SU-DHL-6 (cell line): ENCODE measurements around the gene FOS.

Experiments used
- H2AFZ ChIP-seq: fragments of 200-600 bp; sonication (generic); 2 replicates; pipeline ENCODE4 v1.6.1; 2014; ENCODE audit warnings: low read depth, mild to moderate bottlenecking, moderate library complexity, mixed read lengths, antibody characterized with exemption, low read length; ENCODE audit not compliant: severe bottlenecking
- H3F3A ChIP-seq: fragments of 200-600 bp; shearing (Covaris generic); 2 replicates; pipeline ENCODE4 v1.6.0; 2016; ENCODE audit warnings: antibody characterized with exemption, mild to moderate bottlenecking; ENCODE audit not compliant: insufficient read depth
- H3K27ac ChIP-seq: fragments of 200-600 bp; sonication (generic); 2 replicates; pipeline ENCODE4 v1.5.1; 2016; ENCODE audit warnings: low read depth, mild to moderate bottlenecking, low read length, moderate library complexity, mixed read lengths
- H3K27me3 ChIP-seq: fragments of 200-600 bp; sonication (generic), shearing (Covaris generic); 2 replicates; pipeline ENCODE4 v1.6.0; 2014; ENCODE audit warnings: mild to moderate bottlenecking, low read length
- H3K36me3 ChIP-seq: fragments of 200-600 bp; sonication (generic); 2 replicates; pipeline ENCODE4 v1.6.1; 2014; ENCODE audit warnings: mild to moderate bottlenecking, low read length, mixed read lengths
- H3K4me2 ChIP-seq: fragments of 300-600, 200-600 bp; shearing (Covaris generic), sonication (generic); 2 replicates; pipeline ENCODE4 v1.6.0; 2014; ENCODE audit warnings: low read length, low read depth, mild to moderate bottlenecking; ENCODE audit not compliant: poor library complexity, severe bottlenecking
- H3K4me3 ChIP-seq: fragments of 200-600 bp; sonication (generic); 2 replicates; pipeline ENCODE4 v1.5.1; 2014; ENCODE audit warnings: antibody characterized with exemption, low read length, mild to moderate bottlenecking, mixed read lengths; ENCODE audit not compliant: insufficient read depth, poor library complexity, severe bottlenecking
- H3K79me2 ChIP-seq: fragments of 200-600 bp; sonication (generic); 2 replicates; pipeline ENCODE4 v1.6.1; 2014; ENCODE audit warnings: mild to moderate bottlenecking, low read length, moderate library complexity; ENCODE audit not compliant: insufficient read depth
- H3K9ac ChIP-seq: fragments of 200-600 bp; sonication (generic); 2 replicates; pipeline ENCODE4 v1.7.0; 2014; ENCODE audit warnings: mild to moderate bottlenecking, low read length
- H3K9me2 ChIP-seq: fragments of 200-600 bp; sonication (generic); replicated peaks from 2 replicates; pipeline ENCODE4 v1.6.1; 2014; ENCODE audit warnings: low read length; ENCODE audit not compliant: insufficient read depth
- H3K9me3 ChIP-seq: fragments of 200-600 bp; sonication (generic); 2 replicates; pipeline ENCODE4 v1.6.1; 2014; ENCODE audit warnings: low read length, mixed read lengths; ENCODE audit not compliant: insufficient read depth
- H4K20me1 ChIP-seq: fragments of 200-600 bp; sonication (generic); 2 replicates; pipeline ENCODE4 v1.6.1; 2014; ENCODE audit warnings: low read depth, mild to moderate bottlenecking, antibody characterized with exemption, low read length, moderate library complexity, mixed read lengths
- EZH2phosphoT487 ChIP-seq: fragments of 200-600 bp; sonication (generic), shearing (Covaris generic); conservative IDR thresholded peaks from 2 replicates; pipeline ENCODE4 v1.6.1; 2018; ENCODE audit warnings: mild to moderate bottlenecking, antibody characterized with exemption, low read length, moderate library complexity, mixed read lengths
- TF ChIP-seq, protein P1 (sequence below): fragments of 200-600 bp; sonication (generic); IDR thresholded peaks from one replicate; pipeline ENCODE4 v1.5.1; 2017; ENCODE audit warnings: antibody characterized with exemption, mild to moderate bottlenecking, low read length, moderate library complexity; ENCODE audit not compliant: insufficient read depth, poor library complexity, severe bottlenecking

The FOS gene

GRCh38 chr14:75292886-75293285 lies 14.3 kb downstream of the FOS start:
- H3K27me3 ChIP-seq = no peaks in the 10 kb centered on the region
- no peaks in the 10 kb centered on the region for H3K9me3 ChIP-seq
- H3K27ac ChIP-seq = no peak overlapping the region
- H3K9me2 ChIP-seq = no peaks in the 10 kb centered on the region
- H3K9ac ChIP-seq = no peak overlapping the region
- H4K20me1 ChIP-seq = no peaks in the 10 kb centered on the region
- no peak overlapping the region for H3K4me3 ChIP-seq
- no peak for TF ChIP-seq EZH2phosphoT487
- TF ChIP-seq, protein P1, sequence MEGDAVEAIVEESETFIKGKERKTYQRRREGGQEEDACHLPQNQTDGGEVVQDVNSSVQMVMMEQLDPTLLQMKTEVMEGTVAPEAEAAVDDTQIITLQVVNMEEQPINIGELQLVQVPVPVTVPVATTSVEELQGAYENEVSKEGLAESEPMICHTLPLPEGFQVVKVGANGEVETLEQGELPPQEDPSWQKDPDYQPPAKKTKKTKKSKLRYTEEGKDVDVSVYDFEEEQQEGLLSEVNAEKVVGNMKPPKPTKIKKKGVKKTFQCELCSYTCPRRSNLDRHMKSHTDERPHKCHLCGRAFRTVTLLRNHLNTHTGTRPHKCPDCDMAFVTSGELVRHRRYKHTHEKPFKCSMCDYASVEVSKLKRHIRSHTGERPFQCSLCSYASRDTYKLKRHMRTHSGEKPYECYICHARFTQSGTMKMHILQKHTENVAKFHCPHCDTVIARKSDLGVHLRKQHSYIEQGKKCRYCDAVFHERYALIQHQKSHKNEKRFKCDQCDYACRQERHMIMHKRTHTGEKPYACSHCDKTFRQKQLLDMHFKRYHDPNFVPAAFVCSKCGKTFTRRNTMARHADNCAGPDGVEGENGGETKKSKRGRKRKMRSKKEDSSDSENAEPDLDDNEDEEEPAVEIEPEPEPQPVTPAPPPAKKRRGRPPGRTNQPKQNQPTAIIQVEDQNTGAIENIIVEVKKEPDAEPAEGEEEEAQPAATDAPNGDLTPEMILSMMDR = no peak
- no peak overlapping the region for H3K4me2 ChIP-seq
- H3K36me3 ChIP-seq = no peaks in the 10 kb centered on the region
- peaks cover 6% of the 10 kb centered on the region; the same call in 1 of the 2 replicates for H3F3A ChIP-seq
- H2AFZ ChIP-seq = no peak overlapping the region
- H3K79me2 ChIP-seq = no peaks in the 10 kb centered on the region

DNA sequence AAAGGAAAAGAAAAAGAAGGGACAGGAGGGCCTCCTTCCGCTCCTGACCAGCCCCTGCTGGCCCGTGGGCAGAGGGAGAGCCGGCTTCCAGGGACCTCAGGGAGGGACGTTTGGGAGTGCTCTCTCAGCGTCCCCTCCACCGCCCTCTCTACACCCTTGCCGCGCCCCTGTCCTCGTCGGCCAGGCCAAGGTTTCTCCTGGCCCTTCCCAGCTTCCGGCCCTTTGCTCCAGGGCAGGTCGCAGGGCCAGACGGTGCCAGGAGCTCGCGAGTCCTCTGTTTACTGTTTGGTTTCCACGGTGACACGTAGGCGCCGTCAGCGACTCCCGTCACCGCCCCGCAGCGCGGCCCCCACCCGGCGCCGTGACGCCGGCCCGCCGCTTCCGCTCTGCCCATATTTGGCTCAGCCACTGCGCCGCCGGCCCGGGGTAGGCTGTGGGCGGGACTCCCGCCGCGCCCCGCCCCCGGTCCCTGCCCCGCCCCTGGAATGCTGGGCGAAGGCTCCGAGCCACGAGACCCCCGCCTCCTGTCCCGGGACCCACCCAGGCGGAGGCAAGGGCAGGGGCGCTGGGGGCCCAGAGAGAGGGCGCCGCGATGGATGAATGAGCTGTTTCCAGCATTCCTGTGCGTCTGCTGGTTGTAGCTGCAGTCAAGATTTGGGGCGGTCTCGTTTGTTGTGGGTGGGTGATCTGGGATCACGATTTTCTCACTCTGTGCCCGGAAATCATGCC lies 15.5 kb downstream of the FOS start:
- no peaks in the 10 kb centered on the region for H3K36me3 ChIP-seq
- no peak for TF ChIP-seq EZH2phosphoT487
- TF ChIP-seq, protein P1 = no peak
- no peaks in the 10 kb centered on the region for H3K79me2 ChIP-seq
- H3K4me3 ChIP-seq = peak overlapping the region; percentile 84
- peak overlapping the region; percentile 73 for H3K4me2 ChIP-seq
- H3K9me3 ChIP-seq = no peaks in the 10 kb centered on the region
- no peaks in the 10 kb centered on the region for H4K20me1 ChIP-seq
- no peak overlapping the region for H3K27ac ChIP-seq
- peaks cover 6% of the 10 kb centered on the region; the same call in 1 of the 2 replicates for H3F3A ChIP-seq
- H3K27me3 ChIP-seq = no peaks in the 10 kb centered on the region
- no peaks in the 10 kb centered on the region for H3K9me2 ChIP-seq
- peak overlapping the region; percentile 57 for H3K9ac ChIP-seq
- peak overlapping the region; percentile 86 for H2AFZ ChIP-seq

DNA sequence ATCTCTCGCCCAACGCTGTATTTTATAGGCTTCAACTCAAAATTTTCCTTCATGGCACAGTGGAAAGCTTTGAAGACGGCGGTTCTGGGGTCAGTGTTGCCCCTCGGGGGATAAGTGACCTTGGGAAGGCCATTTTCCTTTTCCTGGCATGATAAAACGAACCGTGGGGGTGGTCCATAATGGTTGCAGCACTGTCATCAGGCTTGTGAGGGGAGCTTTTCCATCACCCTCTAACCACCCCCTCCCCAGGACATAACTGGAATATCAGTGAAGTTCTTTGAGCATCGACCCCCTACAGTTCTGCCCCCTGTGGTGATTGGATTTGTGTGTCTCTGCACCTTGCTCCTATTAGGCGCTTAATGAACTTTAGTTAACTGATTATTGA lies 16.0 kb downstream of the FOS start:
- no peaks in the 10 kb centered on the region for H3K27me3 ChIP-seq
- peak overlapping the region; percentile 84 for H3K4me3 ChIP-seq
- H3K79me2 ChIP-seq = no peaks in the 10 kb centered on the region
- H3K4me2 ChIP-seq = peak overlapping the region; percentile 73
- peak overlapping the region; percentile 86 for H2AFZ ChIP-seq
- peak overlapping the region; percentile 57 for H3K9ac ChIP-seq
- H4K20me1 ChIP-seq = no peaks in the 10 kb centered on the region
- H3K27ac ChIP-seq = no peak overlapping the region
- H3K9me3 ChIP-seq = no peaks in the 10 kb centered on the region
- TF ChIP-seq, protein P1 = peak; percentile 33
- no peak for TF ChIP-seq EZH2phosphoT487
- peaks cover 6% of the 10 kb centered on the region; the same call in 1 of the 2 replicates for H3F3A ChIP-seq
- no peaks in the 10 kb centered on the region for H3K9me2 ChIP-seq
- no peaks in the 10 kb centered on the region for H3K36me3 ChIP-seq
